AG04449 (cell line): Measurements from ENCODE around the gene PDZRN4.

Experiments used
- CTCF ChIA-PET: fragments of 350-600 bp; formaldehyde crosslinking; extraction: SDS; loops from one replicate; lab custom pipeline; 2021; ENCODE audit warnings: antibody characterized with exemption; lab: Yijun Ruan, JAX
- POLR2A ChIA-PET: fragments of 400-600, 350-600 bp; formaldehyde crosslinking; extraction: SDS; loops from one replicate; lab custom pipeline; 2020; ENCODE audit warnings: antibody characterized with exemption, inconsistent platforms; lab: Yijun Ruan, JAX
- DNase-seq: peaks from one replicate; pipeline ENCODE4 v3.0.0-alpha.2; 2010; ENCODE audit warnings: low read depth, low spot score
- H3K4me3 ChIP-seq: 2 replicates; pipeline ENCODE4 v1.5.1; 2011; ENCODE audit warnings: low read depth, mild to moderate bottlenecking, control low read depth, low read length
- CTCF ChIP-seq: IDR thresholded peaks from one replicate; pipeline ENCODE4 v1.5.1; 2011; ENCODE audit warnings: mild to moderate bottlenecking, moderate library complexity, low read length, control low read depth, inconsistent platforms; ENCODE audit not compliant: insufficient read depth; ENCODE audit errors: missing control alignments

Gene PDZRN4

GRCh38 chr12:41367726-41368405 is 179.7 kb downstream of the PDZRN4 start:
- no peak overlapping the region for H3K4me3 ChIP-seq
- CTCF ChIA-PET = no interaction called here
- POLR2A ChIA-PET = no interaction called here
- TF ChIP-seq CTCF = peak; percentile 5
- no peak for DNase-seq

- TF ChIP-seq CTCF = no peak
- H3K4me3 ChIP-seq = no peak overlapping the region
- ChIA-PET CTCF (no interaction called here), POLR2A (no interaction called here)
- DNase-seq = no peak
Measured at GRCh38 chr12:41380878-41381277, 192.8 kb downstream of the PDZRN4 start.

GRCh38 chr12:41402801-41403200 is 214.7 kb downstream of the PDZRN4 start:
- ChIA-PET CTCF (no interaction called here), POLR2A (no interaction called here)
- no peak for TF ChIP-seq CTCF
- no peak overlapping the region for H3K4me3 ChIP-seq
- DNase-seq = no peak

DNA sequence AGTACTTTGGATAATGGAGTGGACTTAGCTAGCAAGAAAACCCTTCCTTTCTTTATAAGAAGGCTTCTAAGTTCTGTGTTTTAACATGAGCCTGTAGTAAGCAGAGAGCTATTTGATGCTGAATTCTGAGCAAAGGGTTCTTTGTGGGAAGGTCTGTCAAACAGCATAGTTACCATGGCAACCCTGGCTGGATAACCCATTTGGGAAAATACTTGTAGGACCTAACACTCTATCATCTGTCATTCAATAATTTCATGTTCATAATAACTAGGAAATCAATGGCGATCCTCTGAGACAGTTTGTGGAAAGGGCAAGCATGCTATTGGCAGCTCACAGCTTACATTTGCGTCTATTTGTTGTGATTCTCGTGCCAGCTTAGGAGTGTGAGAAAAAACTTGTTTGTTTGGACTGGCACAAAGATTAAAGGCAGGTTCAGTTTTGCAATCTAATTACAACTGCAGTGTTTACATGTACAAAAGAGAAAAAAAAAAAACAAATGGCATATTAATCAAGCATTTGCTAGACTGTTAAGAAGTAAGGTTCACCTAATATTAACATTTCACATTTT is 219.2 kb downstream of the PDZRN4 start:
- no peak for DNase-seq

DNA sequence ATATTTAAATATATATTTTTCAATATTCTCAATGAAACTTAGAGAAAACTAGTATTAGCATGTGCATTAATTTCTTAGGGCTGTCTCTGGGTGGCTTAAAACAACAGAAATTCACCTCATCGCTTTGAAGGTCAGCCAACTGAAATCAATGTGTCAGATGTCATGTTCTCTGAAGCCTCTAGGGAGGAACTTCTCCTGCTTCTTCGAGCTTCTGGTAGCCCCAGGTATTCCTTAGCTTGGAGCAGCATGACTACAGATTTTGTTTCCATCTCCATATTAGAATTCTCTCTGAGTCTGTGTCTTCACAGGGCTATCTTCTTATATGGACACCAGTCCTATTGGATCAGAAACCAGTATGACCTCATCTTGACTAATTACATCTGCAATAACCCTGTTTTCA is 221.5 kb downstream of the PDZRN4 start:
- TF ChIP-seq CTCF = no peak
- ChIA-PET POLR2A (no interaction called here), CTCF (no interaction called here)
- no peak for DNase-seq
- H3K4me3 ChIP-seq = no peak overlapping the region

More for the DNA sequence above, 219.2 kb downstream of the PDZRN4 start:
- H3K4me3 ChIP-seq = no peak overlapping the region
- ChIA-PET CTCF (no interaction called here), POLR2A (no interaction called here)
- no peak for TF ChIP-seq CTCF

GRCh38 chr12:41418586-41418985 is 230.5 kb downstream of the PDZRN4 start:
- CTCF ChIA-PET = no interaction called here
- POLR2A ChIA-PET = no interaction called here
- DNase-seq = no peak
- no peak overlapping the region for H3K4me3 ChIP-seq
- no peak for TF ChIP-seq CTCF
